ENCODE data around the gene PEMT. TPM values are rescaled to one million over a fixed set of nuclear protein-coding genes. Genes with fewer than 3 reads are reported as not detected.

Gene PEMT
- total RNA-seq, 2 experiments from 2014 or later, result 11.4 to 12.0 TPM

GRCh38 chr17:17613708-17614114 is 22.2 kb upstream of the PEMT start:
- no peaks in the 10 kb centered on the region for H3K4me1 Mint-ChIP-seq (ENCODE audit: low read depth)
- DNase-seq, result peak in 12 of 14 experiments; percentile 18 to 71 (median 32)
- peaks cover 2% of the 10 kb centered on the region for H3K9me3 Mint-ChIP-seq
- Histone ChIP-seq H3K4me3 (ENCODE audit: low read length) (no peak overlapping the region), H3K27me3 (ENCODE audit: control insufficient read depth in 1 of 2, insufficient read depth in 2 of 2, low read length in 2 of 2) (no peaks in the 10 kb centered on the region), H3K4me1 (ENCODE audit: insufficient read depth, low read length) (no peaks in the 10 kb centered on the region), H3K27ac (ENCODE audit: low read depth in 1 of 2, low read length in 2 of 2) (no peak overlapping the region), H3K9me3 (ENCODE audit: control insufficient read depth in 1 of 2, insufficient read depth in 1 of 2, low read length in 2 of 2) (peaks cover 0 to 7% of the 10 kb centered on the region in 2 experiments), H3K36me3 (ENCODE audit: insufficient read depth, low read length) (no peaks in the 10 kb centered on the region)
- CTCF ChIA-PET, result interaction anchor here (0.6 to 1.7 kb wide), 7 partner anchors 22 to 259 kb away, joined by 3 to 9 read pairs (median 3); partner anchors contain the start of genes PEMT and RASD1
- TF ChIP-seq CTCF (IDR thresholded peaks at IDR 0.05), result peak; percentile 63
- ATAC-seq (ENCODE audit: poor library complexity), result peak; percentile 98
- no peak overlapping the region for H3K4me3 Mint-ChIP-seq
- no peaks in the 10 kb centered on the region for H3K27me3 Mint-ChIP-seq
- POLR2A ChIA-PET, result interaction anchor here (0.8 to 1.5 kb wide), 2 partner anchors 23 to 117 kb away, joined by 3 to 5 read pairs; partner anchors contain the start of gene RASD1
- intact Hi-C loops (cut with DNase I, micrococcal nuclease), result loop anchor here in 1 of 2 experiments (1.0 kb wide), 1 partner anchor 257 kb away; no protein-coding TSS in a partner anchor
- H3K27ac Mint-ChIP-seq, result no peak overlapping the region
- H3K36me3 Mint-ChIP-seq (ENCODE audit: low read depth), result no peaks in the 10 kb centered on the region

DNA sequence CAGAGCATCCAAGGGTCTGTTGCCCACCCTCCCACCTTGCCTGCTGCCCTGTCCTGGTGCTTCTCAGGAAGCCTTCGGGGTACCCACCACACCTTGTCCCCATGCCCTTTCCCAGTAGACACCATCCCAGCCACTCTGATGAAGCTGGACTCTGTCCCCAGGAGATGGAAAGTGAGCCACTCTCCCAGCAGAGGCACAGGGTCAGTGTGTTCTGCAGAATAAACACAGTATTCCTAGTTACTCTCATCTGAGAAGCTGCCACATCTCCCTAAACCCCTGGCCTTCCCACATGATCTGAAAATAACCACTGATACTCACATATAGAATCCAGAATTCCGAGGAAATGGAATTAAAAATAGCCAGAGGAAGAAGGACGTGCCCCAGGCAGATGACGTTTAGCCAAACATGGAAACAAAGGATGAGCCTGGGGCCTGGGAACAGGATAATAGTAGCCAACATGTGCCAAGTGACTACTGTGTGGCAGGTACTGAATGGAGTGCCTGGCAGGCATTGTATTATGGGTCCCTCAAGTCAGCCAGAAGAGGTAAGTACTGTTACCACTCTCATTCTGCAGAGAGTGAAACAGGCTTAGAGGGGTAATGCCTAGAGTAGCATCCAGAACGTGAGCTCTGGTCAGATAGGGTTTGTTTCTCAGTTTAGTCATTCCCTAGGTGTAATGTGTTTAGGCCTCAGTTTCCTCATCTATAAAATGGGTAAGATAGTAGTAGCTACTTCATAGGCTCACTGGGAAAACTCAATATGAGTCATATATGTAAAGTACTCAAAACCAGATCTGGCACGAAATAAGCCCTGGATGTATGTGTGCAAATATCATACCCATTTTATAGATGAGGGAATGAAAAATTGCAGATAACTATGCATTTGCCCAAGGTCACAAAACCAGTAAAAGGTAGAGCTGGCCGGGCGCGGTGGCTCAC is 20.8 kb upstream of the PEMT start:
- H3K36me3 ChIP-seq (ENCODE audit: insufficient read depth, low read length), result no peaks in the 10 kb centered on the region
- Mint-ChIP-seq H3K4me3 (no peak overlapping the region), H3K27me3 (no peaks in the 10 kb centered on the region), H3K27ac (no peak overlapping the region), H3K36me3 (ENCODE audit: low read depth) (no peaks in the 10 kb centered on the region), H3K9me3 (peaks cover 2% of the 10 kb centered on the region), H3K4me1 (ENCODE audit: low read depth) (no peaks in the 10 kb centered on the region)
- no peaks in the 10 kb centered on the region for H3K4me1 ChIP-seq (ENCODE audit: insufficient read depth, low read length)
- ChIA-PET POLR2A (interaction anchor here (1.5 kb wide), 1 partner anchor 22 kb away, joined by 3 read pairs; no protein-coding TSS in a partner anchor), CTCF (no interaction called here)
- no peaks in the 10 kb centered on the region for H3K27me3 ChIP-seq (ENCODE audit: control insufficient read depth in 1 of 2, insufficient read depth in 2 of 2, low read length in 2 of 2)
- H3K9me3 ChIP-seq (ENCODE audit: control insufficient read depth in 1 of 2, insufficient read depth in 1 of 2, low read length in 2 of 2), result peaks cover 0 to 7% of the 10 kb centered on the region in 2 experiments
- no peak for TF ChIP-seq CTCF (IDR thresholded peaks at IDR 0.05)
- H3K27ac ChIP-seq (ENCODE audit: low read depth in 1 of 2, low read length in 2 of 2), result no peak overlapping the region
- intact Hi-C loops (cut with DNase I, micrococcal nuclease), result loop anchor here in 1 of 2 experiments (1.0 kb wide), 1 partner anchor 256 kb away; no protein-coding TSS in a partner anchor
- no peak for DNase-seq
- ATAC-seq (ENCODE audit: poor library complexity), result no peak
- no peak overlapping the region for H3K4me3 ChIP-seq (ENCODE audit: low read length)

DNA sequence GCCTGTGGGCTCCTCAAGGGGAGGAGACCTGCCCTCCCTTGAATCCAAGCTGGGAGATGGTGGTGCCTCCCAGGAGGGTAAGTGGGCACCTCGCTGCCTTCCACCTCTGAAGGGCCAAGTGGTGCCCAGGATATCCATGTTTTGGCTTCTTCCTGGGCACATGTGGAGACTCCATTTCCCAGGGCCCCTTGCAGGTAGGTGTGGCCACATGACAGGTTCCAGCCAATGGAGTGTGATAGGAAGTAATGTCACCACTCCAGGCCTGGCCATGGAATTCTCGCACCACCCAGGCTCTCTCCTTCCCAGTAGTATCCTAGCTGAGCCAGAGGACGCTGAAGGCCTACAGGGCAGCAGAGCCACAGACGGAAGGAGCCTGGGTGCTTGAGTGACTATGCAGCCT is 17.6 kb upstream of the PEMT start:
- H3K27me3 Mint-ChIP-seq, result no peaks in the 10 kb centered on the region
- Histone ChIP-seq H3K36me3 (ENCODE audit: insufficient read depth, low read length) (no peaks in the 10 kb centered on the region), H3K9me3 (ENCODE audit: control insufficient read depth in 1 of 2, insufficient read depth in 1 of 2, low read length in 2 of 2) (peaks cover 0 to 4% of the 10 kb centered on the region in 2 experiments), H3K27me3 (ENCODE audit: control insufficient read depth in 1 of 2, insufficient read depth in 2 of 2, low read length in 2 of 2) (no peaks in the 10 kb centered on the region), H3K4me3 (ENCODE audit: low read length) (no peak overlapping the region), H3K4me1 (ENCODE audit: insufficient read depth, low read length) (no peaks in the 10 kb centered on the region), H3K27ac (ENCODE audit: low read depth in 1 of 2, low read length in 2 of 2) (no peak overlapping the region)
- no peak overlapping the region for H3K4me3 Mint-ChIP-seq
- TF ChIP-seq CTCF (IDR thresholded peaks at IDR 0.05), result no peak
- H3K36me3 Mint-ChIP-seq (ENCODE audit: low read depth), result no peaks in the 10 kb centered on the region
- ATAC-seq (ENCODE audit: poor library complexity) (no peak), DNase-seq (no peak)
- no peaks in the 10 kb centered on the region for H3K4me1 Mint-ChIP-seq (ENCODE audit: low read depth)
- CTCF ChIA-PET, result no interaction called here
- POLR2A ChIA-PET, result no interaction called here
- H3K27ac Mint-ChIP-seq, result no peak overlapping the region
- intact Hi-C loops (cut with DNase I, micrococcal nuclease), result no loop called here
- H3K9me3 Mint-ChIP-seq, result peaks cover 2% of the 10 kb centered on the region

Measured in CD4-positive, alpha-beta T cell (primary cell).